ENCODE results near the gene RABGGTB.
"Not testable (repeated sequence)": the region's sequence is repeated elsewhere in the genome, so short reads cannot be mapped to it uniquely, and the experiment has no call there.

DNA sequence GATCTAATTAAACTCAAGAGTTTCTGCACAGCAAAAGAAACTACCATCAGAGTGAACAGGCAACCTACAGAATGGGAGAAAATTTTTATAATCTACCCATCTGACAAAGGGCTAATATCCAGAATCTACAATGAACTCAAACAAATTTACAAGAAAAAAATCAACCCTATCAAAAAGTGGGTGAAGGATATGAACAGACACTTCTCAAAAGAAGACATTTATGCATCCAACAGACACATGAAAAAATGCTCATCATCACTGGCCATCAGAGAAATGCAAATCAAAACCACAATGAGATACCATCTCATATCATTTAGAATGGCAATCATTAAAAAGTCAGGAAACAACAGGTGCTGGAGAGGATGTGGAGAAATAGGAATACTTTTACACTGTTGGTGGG lies 28.8 kb upstream of the RABGGTB start:
- not testable (repeated sequence) for TF ChIP-seq POLR2AphosphoS5, POLR2A (IDR thresholded peaks at IDR 0.05)
- TF ChIP-seq, protein P1, sequence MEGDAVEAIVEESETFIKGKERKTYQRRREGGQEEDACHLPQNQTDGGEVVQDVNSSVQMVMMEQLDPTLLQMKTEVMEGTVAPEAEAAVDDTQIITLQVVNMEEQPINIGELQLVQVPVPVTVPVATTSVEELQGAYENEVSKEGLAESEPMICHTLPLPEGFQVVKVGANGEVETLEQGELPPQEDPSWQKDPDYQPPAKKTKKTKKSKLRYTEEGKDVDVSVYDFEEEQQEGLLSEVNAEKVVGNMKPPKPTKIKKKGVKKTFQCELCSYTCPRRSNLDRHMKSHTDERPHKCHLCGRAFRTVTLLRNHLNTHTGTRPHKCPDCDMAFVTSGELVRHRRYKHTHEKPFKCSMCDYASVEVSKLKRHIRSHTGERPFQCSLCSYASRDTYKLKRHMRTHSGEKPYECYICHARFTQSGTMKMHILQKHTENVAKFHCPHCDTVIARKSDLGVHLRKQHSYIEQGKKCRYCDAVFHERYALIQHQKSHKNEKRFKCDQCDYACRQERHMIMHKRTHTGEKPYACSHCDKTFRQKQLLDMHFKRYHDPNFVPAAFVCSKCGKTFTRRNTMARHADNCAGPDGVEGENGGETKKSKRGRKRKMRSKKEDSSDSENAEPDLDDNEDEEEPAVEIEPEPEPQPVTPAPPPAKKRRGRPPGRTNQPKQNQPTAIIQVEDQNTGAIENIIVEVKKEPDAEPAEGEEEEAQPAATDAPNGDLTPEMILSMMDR (IDR thresholded peaks at IDR 0.05) = not testable (repeated sequence)
